ENCODE measurements around the gene RETREG3. TPM values are rescaled to one million over a fixed set of nuclear protein-coding genes. Genes with fewer than 3 reads are reported as not detected.

The RETREG3 gene
- total and polyA plus RNA-seq, 2 of the 13 experiments (the other 11 are each of a cell fraction or from before 2014, with no cell fraction given), result 47.0 to 55.8 TPM

DNA sequence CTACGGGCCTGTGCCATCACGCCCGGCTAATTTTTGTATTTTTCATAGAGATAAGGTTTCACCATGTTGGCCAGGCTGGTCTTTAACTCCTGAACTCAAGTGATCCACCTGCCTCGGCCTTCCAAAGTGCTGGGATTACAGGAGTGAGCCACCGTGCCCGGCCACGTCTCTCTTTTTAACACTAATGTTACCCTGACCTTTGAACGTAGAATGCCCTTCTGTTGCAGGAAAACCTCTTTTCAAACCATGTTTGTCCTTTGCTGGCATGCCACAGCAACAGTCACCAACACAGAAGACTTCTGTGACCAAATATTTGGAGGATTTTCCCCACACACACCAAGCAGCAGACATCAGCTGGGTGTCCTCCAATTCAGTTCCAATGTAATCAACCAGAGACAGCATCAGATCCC, 64.3 kb downstream of the RETREG3 start (continued):
- TF ChIP-seq MAZ (IDR thresholded peaks at IDR 0.05; ENCODE audit: borderline replicate concordance, low read depth, low read length), result no peak
- no peak for TF ChIP-seq MAZ (CRISPR knock-in tag; IDR thresholded peaks at IDR 0.05; ENCODE audit: low read depth)
- TF ChIP-seq, protein P1, sequence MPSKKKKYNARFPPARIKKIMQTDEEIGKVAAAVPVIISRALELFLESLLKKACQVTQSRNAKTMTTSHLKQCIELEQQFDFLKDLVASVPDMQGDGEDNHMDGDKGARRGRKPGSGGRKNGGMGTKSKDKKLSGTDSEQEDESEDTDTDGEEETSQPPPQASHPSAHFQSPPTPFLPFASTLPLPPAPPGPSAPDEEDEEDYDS (CRISPR knock-in tag; IDR thresholded peaks at IDR 0.05), result 0 out of 2 replicates have a peak, but pooled peaks have one; percentile 22
- no peak for TF ChIP-seq SOX13 (IDR thresholded peaks at IDR 0.05)
- peak in 1 of 2 experiments; percentile 49; a peak in 2 of 4 replicates for TF ChIP-seq SOX13 (CRISPR knock-in tag; conservative IDR thresholded peaks at IDR 0.05 in 1 of 2, IDR thresholded peaks at IDR 0.05 in 1 of 2)
- TF ChIP-seq, protein P2, sequence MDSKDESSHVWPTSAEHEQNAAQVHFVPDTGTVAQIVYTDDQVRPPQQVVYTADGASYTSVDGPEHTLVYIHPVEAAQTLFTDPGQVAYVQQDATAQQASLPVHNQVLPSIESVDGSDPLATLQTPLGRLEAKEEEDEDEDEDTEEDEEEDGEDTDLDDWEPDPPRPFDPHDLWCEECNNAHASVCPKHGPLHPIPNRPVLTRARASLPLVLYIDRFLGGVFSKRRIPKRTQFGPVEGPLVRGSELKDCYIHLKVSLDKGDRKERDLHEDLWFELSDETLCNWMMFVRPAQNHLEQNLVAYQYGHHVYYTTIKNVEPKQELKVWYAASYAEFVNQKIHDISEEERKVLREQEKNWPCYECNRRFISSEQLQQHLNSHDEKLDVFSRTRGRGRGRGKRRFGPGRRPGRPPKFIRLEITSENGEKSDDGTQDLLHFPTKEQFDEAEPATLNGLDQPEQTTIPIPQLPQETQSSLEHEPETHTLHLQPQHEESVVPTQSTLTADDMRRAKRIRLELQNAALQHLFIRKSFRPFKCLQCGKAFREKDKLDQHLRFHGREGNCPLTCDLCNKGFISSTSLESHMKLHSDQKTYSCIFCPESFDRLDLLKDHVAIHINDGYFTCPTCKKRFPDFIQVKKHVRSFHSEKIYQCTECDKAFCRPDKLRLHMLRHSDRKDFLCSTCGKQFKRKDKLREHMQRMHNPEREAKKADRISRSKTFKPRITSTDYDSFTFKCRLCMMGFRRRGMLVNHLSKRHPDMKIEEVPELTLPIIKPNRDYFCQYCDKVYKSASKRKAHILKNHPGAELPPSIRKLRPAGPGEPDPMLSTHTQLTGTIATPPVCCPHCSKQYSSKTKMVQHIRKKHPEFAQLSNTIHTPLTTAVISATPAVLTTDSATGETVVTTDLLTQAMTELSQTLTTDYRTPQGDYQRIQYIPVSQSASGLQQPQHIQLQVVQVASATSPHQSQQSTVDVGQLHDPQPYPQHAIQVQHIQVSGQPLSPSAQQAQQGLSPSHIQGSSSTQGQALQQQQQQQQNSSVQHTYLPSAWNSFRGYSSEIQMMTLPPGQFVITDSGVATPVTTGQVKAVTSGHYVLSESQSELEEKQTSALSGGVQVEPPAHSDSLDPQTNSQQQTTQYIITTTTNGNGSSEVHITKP (CRISPR knock-in tag; IDR thresholded peaks at IDR 0.05; ENCODE audit: low read depth), result no peak
- no peak for TF ChIP-seq TRIM24 (CRISPR knock-in tag; IDR thresholded peaks at IDR 0.05)
- TF ChIP-seq, protein P3, sequence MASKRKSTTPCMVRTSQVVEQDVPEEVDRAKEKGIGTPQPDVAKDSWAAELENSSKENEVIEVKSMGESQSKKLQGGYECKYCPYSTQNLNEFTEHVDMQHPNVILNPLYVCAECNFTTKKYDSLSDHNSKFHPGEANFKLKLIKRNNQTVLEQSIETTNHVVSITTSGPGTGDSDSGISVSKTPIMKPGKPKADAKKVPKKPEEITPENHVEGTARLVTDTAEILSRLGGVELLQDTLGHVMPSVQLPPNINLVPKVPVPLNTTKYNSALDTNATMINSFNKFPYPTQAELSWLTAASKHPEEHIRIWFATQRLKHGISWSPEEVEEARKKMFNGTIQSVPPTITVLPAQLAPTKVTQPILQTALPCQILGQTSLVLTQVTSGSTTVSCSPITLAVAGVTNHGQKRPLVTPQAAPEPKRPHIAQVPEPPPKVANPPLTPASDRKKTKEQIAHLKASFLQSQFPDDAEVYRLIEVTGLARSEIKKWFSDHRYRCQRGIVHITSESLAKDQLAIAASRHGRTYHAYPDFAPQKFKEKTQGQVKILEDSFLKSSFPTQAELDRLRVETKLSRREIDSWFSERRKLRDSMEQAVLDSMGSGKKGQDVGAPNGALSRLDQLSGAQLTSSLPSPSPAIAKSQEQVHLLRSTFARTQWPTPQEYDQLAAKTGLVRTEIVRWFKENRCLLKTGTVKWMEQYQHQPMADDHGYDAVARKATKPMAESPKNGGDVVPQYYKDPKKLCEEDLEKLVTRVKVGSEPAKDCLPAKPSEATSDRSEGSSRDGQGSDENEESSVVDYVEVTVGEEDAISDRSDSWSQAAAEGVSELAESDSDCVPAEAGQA (IDR thresholded peaks at IDR 0.05; ENCODE audit: low read depth), result no peak
- TF ChIP-seq, protein P3 (CRISPR knock-in tag; IDR thresholded peaks at IDR 0.05; ENCODE audit: borderline replicate concordance), result no peak
- no peak for TF ChIP-seq ARNTL (CRISPR knock-in tag; IDR thresholded peaks at IDR 0.05)
- peak; percentile 13; the same call in 1 of the 2 replicates for TF ChIP-seq CREM (IDR thresholded peaks at IDR 0.05)
- no peak for TF ChIP-seq CREM (CRISPR knock-in tag; IDR thresholded peaks at IDR 0.05)
- TF ChIP-seq, protein P4, sequence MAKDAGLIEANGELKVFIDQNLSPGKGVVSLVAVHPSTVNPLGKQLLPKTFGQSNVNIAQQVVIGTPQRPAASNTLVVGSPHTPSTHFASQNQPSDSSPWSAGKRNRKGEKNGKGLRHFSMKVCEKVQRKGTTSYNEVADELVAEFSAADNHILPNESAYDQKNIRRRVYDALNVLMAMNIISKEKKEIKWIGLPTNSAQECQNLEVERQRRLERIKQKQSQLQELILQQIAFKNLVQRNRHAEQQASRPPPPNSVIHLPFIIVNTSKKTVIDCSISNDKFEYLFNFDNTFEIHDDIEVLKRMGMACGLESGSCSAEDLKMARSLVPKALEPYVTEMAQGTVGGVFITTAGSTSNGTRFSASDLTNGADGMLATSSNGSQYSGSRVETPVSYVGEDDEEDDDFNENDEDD (CRISPR knock-in tag; IDR thresholded peaks at IDR 0.05; ENCODE audit: borderline replicate concordance), result no peak
- TF ChIP-seq AHR (CRISPR knock-in tag; IDR thresholded peaks at IDR 0.05), result no peak
- no peak for TF ChIP-seq ZKSCAN8 (CRISPR knock-in tag; IDR thresholded peaks at IDR 0.05; ENCODE audit: borderline replicate concordance)
- TF ChIP-seq, protein P5, sequence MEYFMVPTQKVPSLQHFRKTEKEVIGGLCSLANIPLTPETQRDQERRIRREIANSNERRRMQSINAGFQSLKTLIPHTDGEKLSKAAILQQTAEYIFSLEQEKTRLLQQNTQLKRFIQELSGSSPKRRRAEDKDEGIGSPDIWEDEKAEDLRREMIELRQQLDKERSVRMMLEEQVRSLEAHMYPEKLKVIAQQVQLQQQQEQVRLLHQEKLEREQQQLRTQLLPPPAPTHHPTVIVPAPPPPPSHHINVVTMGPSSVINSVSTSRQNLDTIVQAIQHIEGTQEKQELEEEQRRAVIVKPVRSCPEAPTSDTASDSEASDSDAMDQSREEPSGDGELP (IDR thresholded peaks at IDR 0.05; ENCODE audit: borderline replicate concordance, low read depth), result peak; percentile 75; the same call in 1 of the 2 replicates
- peak in 1 of 2 experiments; percentile 37; a peak in 2 of 4 replicates for TF ChIP-seq EP300 (IDR thresholded peaks at IDR 0.05; ENCODE audit: low read depth in 2 of 2, low read length in 2 of 2)
- TF ChIP-seq EP300 (CRISPR knock-in tag; IDR thresholded peaks at IDR 0.05; ENCODE audit: borderline replicate concordance), result no peak
- TF ChIP-seq ZNF160 (CRISPR knock-in tag; IDR thresholded peaks at IDR 0.05), result no peak

Measured in HepG2 (cell line).